ENCODE results near the gene ZFHX3. TPM values are rescaled to one million over a fixed set of nuclear protein-coding genes. Genes with fewer than 3 reads are reported as not detected.

Gene ZFHX3
- total and polyA plus RNA-seq, 9 of the 15 experiments (the other 6 are each of a cell fraction or from before 2014, with no cell fraction given), result 0.01 to 0.23 (median 0.06) TPM; not detected in 4

- DNase-seq (ENCODE audit: extremely low read depth in 1 of 4, low spot score in 3 of 4), result no peak
- H3K4me1 ChIP-seq (replicated peaks in 1 of 2; ENCODE audit: control insufficient read depth in 2 of 2, insufficient read depth in 2 of 2, low read length in 2 of 2), result peaks cover 0 to 5% of the 10 kb centered on the region in 2 experiments; a peak in 2 of 5 replicates
- in situ Hi-C loops (cut with MboI) (no loop called here), intact Hi-C loops (cut with micrococcal nuclease) (no loop called here)
- H3K9me1 ChIP-seq (ENCODE audit: control insufficient read depth, insufficient read depth, low read length), result no peaks in the 10 kb centered on the region
- 0% methylated on average over 6 of the region's 6 CpGs for WGBS (ENCODE audit: insufficient coverage, low coverage, missing lambda C conversion rate)
- no peak overlapping the region for H3K4me3 ChIP-seq
- H4K20me1 ChIP-seq (replicated peaks; ENCODE audit: control insufficient read depth, insufficient read depth, low read length), result no peaks in the 10 kb centered on the region; the same call in 1 of the 2 replicates
- peaks cover 22 to 59% of the 10 kb centered on the region in 2 experiments; a peak in 4 of 5 replicates for H3K27me3 ChIP-seq (ENCODE audit: control insufficient read depth in 2 of 2, insufficient read depth in 2 of 2, low read length in 2 of 2)
- H3K79me2 ChIP-seq (ENCODE audit: control insufficient read depth, insufficient read depth, low read length), result no peaks in the 10 kb centered on the region
- no peak for ATAC-seq
- no peaks in the 10 kb centered on the region for H3K36me3 ChIP-seq (ENCODE audit: control insufficient read depth, insufficient read depth, low read length)
- BruUV-seq (replicated peaks), result no TSS peak
- no peak for FAIRE-seq
- H3K4me2 ChIP-seq (ENCODE audit: insufficient read depth, low read length), result no peak overlapping the region
- H3K9ac ChIP-seq (ENCODE audit: insufficient read depth in 1 of 2, low read depth in 2 of 2, low read length in 2 of 2), result no peak overlapping the region
- no peak overlapping the region for H2AFZ ChIP-seq (ENCODE audit: low read depth, low read length)
- ChIA-PET CTCF (ENCODE audit: low intra/inter-chr PET ratio) (interaction anchor here (0.6 kb wide), 1 partner anchor 10 kb away, joined by 4 read pairs; no protein-coding TSS in a partner anchor), POLR2A (no interaction called here)
- H3K9me3 ChIP-seq (replicated peaks; ENCODE audit: control insufficient read depth, insufficient read depth, low read depth, low read length), result no peaks in the 10 kb centered on the region
- TF ChIP-seq ZNF134 (CRISPR knock-in tag; conservative IDR thresholded peaks at IDR 0.05), result no peak
- TF ChIP-seq MAFF (IDR thresholded peaks at IDR 0.05; ENCODE audit: low read length), result no peak
- TF ChIP-seq HDAC2 (IDR thresholded peaks at IDR 0.05), result no peak
- no peak for TF ChIP-seq PTRF (tag; IDR thresholded peaks at IDR 0.05)
- TF ChIP-seq BCOR (IDR thresholded peaks at IDR 0.05), result no peak
- TF ChIP-seq IRF9 (tag; IDR thresholded peaks at IDR 0.05), result no peak
- no peak for TF ChIP-seq RBM25 (IDR thresholded peaks at IDR 0.05; ENCODE audit: low read depth, low read length, severe bottlenecking)
- no peak for TF ChIP-seq SIN3B (IDR thresholded peaks at IDR 0.05; ENCODE audit: low read depth)
- no peak for TF ChIP-seq PHTF2 (CRISPR knock-in tag; IDR thresholded peaks at IDR 0.05)
- no peak for TF ChIP-seq SNAPC5 (CRISPR knock-in tag; IDR thresholded peaks at IDR 0.05)
- no peak for TF ChIP-seq ZNF551 (CRISPR knock-in tag; IDR thresholded peaks at IDR 0.05)
- TF ChIP-seq NFIX (CRISPR knock-in tag; IDR thresholded peaks at IDR 0.05; ENCODE audit: low read depth), result no peak
- no peak for TF ChIP-seq ZKSCAN3 (CRISPR knock-in tag; IDR thresholded peaks at IDR 0.05)
- no peak for TF ChIP-seq ZNF780A (CRISPR knock-in tag; IDR thresholded peaks at IDR 0.05)
- no peak for TF ChIP-seq ELF2 (CRISPR knock-in tag; IDR thresholded peaks at IDR 0.05)
- no peak for TF ChIP-seq SETDB1 (IDR thresholded peaks at IDR 0.05; ENCODE audit: low read length)
- no peak for TF ChIP-seq ZNF12 (CRISPR knock-in tag; IDR thresholded peaks at IDR 0.05)
- TF ChIP-seq LEF1 (IDR thresholded peaks at IDR 0.05), result no peak
- TF ChIP-seq NRF1 (conservative IDR thresholded peaks at IDR 0.05 in 1 of 2, IDR thresholded peaks at IDR 0.05 in 1 of 2), result no peak
- H3K27ac ChIP-seq (ENCODE audit: extremely low read depth, low read depth, low read length), result no peak overlapping the region
These were observed 750 bp downstream of the ZFHX3 start for GRCh38 chr16:73047221-73047535.

Measured in K562 (cell line).